ENCODE results near the gene AKAP10.

- TF ChIP-seq SP1 (IDR thresholded peaks at IDR 0.05) (no peak), ARNT (IDR thresholded peaks at IDR 0.05) (no peak), BHLHE40 (IDR thresholded peaks at IDR 0.05; ENCODE audit: borderline replicate concordance) (no peak), LEF1 (IDR thresholded peaks at IDR 0.05; ENCODE audit: borderline replicate concordance) (no peak)
Observed at GRCh38 chr17:19897903-19898302, 79.7 kb downstream of the AKAP10 start.

All from HEK293T (cell line).